HepG2 (cell line): ENCODE data around the gene KDM5B. TPM values are rescaled to one million over a fixed set of nuclear protein-coding genes. Genes with fewer than 3 reads are reported as not detected.
A peak's percentile ranks its signal among the peaks of the same experiment; 100 is the strongest.

ENCODE experiments used
- CENPBD1 ChIP-seq: sonication (generic); formaldehyde crosslinking; IDR thresholded peaks from 2 replicates; pipeline ENCODE4 v1.8.0; 2022; ENCODE audit warnings: missing genetic modification reagents, low read depth, mild to moderate bottlenecking, borderline replicate concordance
- TARDBP ChIP-seq: sonication (generic); formaldehyde crosslinking; IDR thresholded peaks from 2 replicates; pipeline ENCODE4 v1.8.0; 2022; ENCODE audit warnings: mild to moderate bottlenecking, missing genetic modification reagents
- ZBTB40 ChIP-seq, 2 experiments: fragments of 450-650 bp in 1 of 2; sonication (generic) in 1 of 2; formaldehyde crosslinking in 1 of 2; IDR thresholded peaks; 2 replicates each; pipeline versions ENCODE4 v1.6.1 to v1.8.0; 2016 to 2022; ENCODE audit warnings: antibody characterized with exemption in 1 of 2, mild to moderate bottlenecking in 1 of 2, missing genetic modification reagents in 1 of 2
- ZNF138 ChIP-seq: sonication (generic); formaldehyde crosslinking; IDR thresholded peaks from 2 replicates; pipeline ENCODE4 v1.5.0; 2020; ENCODE audit warnings: mild to moderate bottlenecking, low read depth, missing genetic modification reagents
- ZNF432 ChIP-seq: sonication (generic); formaldehyde crosslinking; IDR thresholded peaks from 2 replicates; pipeline ENCODE4 v1.5.0; 2020; ENCODE audit warnings: missing genetic modification reagents, mild to moderate bottlenecking, borderline replicate concordance
- polyA plus RNA-seq, 8 experiments: library from polyadenylated mRNA; depleted of rRNA in 3 of 8; stranded (reverse) in 7 of 8; unstranded in 1 of 8; fragments of >200 nt; fragmentation: Illumina TruSeq in 4 of 8; extraction: Trizol in 4 of 8; gene quantifications; 2 replicates each; pipeline versions ENCODE4 v1.2.1 to v1.2.3, GENCODE V29; 2011 to 2016; ENCODE audit warnings: low read depth in 4 of 8, missing spikeins in 1 of 8, mixed read lengths in 1 of 8; ENCODE audit not compliant: insufficient read depth in 1 of 8
- total RNA-seq, 5 experiments: library from RNA; depleted of rRNA; stranded (reverse); fragments of >200 nt; fragmentation: Illumina TruSeq; extraction: Trizol; gene quantifications; 2 replicates each; pipeline ENCODE4 v1.2.3, GENCODE V29; 2016; ENCODE audit warnings: low read depth in 1 of 5
- TF ChIP-seq, protein P1 (sequence below): sonication (generic); formaldehyde crosslinking; IDR thresholded peaks from 2 replicates; pipeline ENCODE4 v1.4.0; 2020; ENCODE audit warnings: missing genetic modification reagents, borderline replicate concordance
- TF ChIP-seq, protein P2 (sequence below): conservative IDR thresholded peaks from 2 replicates; pipeline ENCODE4 v1.6.1; 2018; ENCODE audit warnings: missing genetic modification reagents
- TF ChIP-seq, protein P3 (sequence below), 2 experiments: sonication (generic) in 1 of 2; formaldehyde crosslinking in 1 of 2; IDR thresholded peaks; 2 replicates each; pipeline versions ENCODE4 v1.5.1 to v1.6.1; 2011 to 2020; ENCODE audit warnings: borderline replicate concordance in 1 of 2, low read depth in 1 of 2, low read length in 1 of 2, mild to moderate bottlenecking in 1 of 2, missing genetic modification reagents in 1 of 2, moderate library complexity in 1 of 2

Gene KDM5B
- total and polyA plus RNA-seq, 2 of the 13 experiments (the other 11 are each of a cell fraction or from before 2014, with no cell fraction given) = 34.2 to 35.4 TPM

GRCh38 chr1:202810615-202811295 lies 2.5 kb upstream of the KDM5B start, which contains the start of gene PCAT6 (continued):
- no peak for TF ChIP-seq ZBTB40 (IDR thresholded peaks at IDR 0.05)
- no peak for TF ChIP-seq ZBTB40 (CRISPR knock-in tag; IDR thresholded peaks at IDR 0.05)
- peak; percentile 72 for TF ChIP-seq TARDBP (CRISPR knock-in tag)
- TF ChIP-seq ZNF138 (CRISPR knock-in tag) = no peak
- TF ChIP-seq, protein P1, sequence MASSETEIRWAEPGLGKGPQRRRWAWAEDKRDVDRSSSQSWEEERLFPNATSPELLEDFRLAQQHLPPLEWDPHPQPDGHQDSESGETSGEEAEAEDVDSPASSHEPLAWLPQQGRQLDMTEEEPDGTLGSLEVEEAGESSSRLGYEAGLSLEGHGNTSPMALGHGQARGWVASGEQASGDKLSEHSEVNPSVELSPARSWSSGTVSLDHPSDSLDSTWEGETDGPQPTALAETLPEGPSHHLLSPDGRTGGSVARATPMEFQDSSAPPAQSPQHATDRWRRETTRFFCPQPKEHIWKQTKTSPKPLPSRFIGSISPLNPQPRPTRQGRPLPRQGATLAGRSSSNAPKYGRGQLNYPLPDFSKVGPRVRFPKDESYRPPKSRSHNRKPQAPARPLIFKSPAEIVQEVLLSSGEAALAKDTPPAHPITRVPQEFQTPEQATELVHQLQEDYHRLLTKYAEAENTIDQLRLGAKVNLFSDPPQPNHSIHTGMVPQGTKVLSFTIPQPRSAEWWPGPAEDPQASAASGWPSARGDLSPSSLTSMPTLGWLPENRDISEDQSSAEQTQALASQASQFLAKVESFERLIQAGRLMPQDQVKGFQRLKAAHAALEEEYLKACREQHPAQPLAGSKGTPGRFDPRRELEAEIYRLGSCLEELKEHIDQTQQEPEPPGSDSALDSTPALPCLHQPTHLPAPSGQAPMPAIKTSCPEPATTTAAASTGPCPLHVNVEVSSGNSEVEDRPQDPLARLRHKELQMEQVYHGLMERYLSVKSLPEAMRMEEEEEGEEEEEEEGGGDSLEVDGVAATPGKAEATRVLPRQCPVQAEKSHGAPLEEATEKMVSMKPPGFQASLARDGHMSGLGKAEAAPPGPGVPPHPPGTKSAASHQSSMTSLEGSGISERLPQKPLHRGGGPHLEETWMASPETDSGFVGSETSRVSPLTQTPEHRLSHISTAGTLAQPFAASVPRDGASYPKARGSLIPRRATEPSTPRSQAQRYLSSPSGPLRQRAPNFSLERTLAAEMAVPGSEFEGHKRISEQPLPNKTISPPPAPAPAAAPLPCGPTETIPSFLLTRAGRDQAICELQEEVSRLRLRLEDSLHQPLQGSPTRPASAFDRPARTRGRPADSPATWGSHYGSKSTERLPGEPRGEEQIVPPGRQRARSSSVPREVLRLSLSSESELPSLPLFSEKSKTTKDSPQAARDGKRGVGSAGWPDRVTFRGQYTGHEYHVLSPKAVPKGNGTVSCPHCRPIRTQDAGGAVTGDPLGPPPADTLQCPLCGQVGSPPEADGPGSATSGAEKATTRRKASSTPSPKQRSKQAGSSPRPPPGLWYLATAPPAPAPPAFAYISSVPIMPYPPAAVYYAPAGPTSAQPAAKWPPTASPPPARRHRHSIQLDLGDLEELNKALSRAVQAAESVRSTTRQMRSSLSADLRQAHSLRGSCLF = no peak
- no peak for TF ChIP-seq CENPBD1 (CRISPR knock-in tag)
- no peak for TF ChIP-seq ZNF432 (CRISPR knock-in tag)
- TF ChIP-seq, protein P2, sequence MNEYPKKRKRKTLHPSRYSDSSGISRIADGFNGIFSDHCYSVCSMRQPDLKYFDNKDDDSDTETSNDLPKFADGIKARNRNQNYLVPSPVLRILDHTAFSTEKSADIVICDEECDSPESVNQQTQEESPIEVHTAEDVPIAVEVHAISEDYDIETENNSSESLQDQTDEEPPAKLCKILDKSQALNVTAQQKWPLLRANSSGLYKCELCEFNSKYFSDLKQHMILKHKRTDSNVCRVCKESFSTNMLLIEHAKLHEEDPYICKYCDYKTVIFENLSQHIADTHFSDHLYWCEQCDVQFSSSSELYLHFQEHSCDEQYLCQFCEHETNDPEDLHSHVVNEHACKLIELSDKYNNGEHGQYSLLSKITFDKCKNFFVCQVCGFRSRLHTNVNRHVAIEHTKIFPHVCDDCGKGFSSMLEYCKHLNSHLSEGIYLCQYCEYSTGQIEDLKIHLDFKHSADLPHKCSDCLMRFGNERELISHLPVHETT (CRISPR knock-in tag) = no peak
- TF ChIP-seq, protein P3, sequence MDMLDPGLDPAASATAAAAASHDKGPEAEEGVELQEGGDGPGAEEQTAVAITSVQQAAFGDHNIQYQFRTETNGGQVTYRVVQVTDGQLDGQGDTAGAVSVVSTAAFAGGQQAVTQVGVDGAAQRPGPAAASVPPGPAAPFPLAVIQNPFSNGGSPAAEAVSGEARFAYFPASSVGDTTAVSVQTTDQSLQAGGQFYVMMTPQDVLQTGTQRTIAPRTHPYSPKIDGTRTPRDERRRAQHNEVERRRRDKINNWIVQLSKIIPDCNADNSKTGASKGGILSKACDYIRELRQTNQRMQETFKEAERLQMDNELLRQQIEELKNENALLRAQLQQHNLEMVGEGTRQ (IDR thresholded peaks at IDR 0.05; ENCODE audit: low read depth, low read length) = no peak
- TF ChIP-seq, protein P3 (CRISPR knock-in tag; IDR thresholded peaks at IDR 0.05; ENCODE audit: borderline replicate concordance) = peak; percentile 34; the same call in 1 of the 2 replicates
